ENCODE results near the gene NATD1.
"Not testable (repeated sequence)": the region's sequence is repeated elsewhere in the genome, so short reads cannot be mapped to it uniquely, and the experiment has no call there.

Gene NATD1

DNA sequence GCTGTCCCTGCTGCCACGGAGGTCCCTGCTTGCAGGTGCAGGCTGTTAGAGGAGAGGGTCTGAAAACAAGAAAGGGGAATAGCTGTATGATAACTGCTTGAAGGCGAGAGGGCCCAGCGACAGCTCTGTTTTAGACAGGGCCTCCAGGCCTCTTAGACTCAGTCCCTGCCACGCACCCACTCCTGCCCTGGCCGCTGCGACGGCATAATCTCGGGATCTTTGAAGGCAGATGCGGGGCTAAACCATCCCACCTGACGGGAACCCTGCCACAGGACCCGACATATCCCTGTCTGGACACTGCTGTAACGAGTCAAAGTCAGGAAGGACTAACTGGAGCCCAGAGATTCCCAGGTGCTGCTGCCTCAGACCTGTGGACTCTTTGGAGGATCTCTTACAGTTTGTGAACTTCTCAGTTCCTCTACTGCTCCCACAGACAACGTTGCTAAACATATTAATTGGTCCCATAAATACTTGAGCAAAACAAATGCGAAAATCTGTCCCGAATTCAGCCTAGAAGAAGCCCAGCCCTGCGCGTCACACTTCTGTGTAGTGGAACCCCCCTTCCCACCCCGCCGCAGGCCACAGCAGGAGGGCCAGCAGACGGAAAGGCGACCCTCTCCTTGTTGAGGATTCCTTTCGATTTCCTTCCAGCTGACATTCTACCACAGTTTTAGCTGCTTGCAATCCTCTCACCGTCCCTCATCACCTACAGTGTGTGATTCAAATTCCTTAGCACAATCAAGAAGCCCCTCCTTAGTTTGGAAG lies 38.3 kb downstream of the NATD1 start:
- DNase-seq (ENCODE audit: low spot score), result peak; percentile 57

DNA sequence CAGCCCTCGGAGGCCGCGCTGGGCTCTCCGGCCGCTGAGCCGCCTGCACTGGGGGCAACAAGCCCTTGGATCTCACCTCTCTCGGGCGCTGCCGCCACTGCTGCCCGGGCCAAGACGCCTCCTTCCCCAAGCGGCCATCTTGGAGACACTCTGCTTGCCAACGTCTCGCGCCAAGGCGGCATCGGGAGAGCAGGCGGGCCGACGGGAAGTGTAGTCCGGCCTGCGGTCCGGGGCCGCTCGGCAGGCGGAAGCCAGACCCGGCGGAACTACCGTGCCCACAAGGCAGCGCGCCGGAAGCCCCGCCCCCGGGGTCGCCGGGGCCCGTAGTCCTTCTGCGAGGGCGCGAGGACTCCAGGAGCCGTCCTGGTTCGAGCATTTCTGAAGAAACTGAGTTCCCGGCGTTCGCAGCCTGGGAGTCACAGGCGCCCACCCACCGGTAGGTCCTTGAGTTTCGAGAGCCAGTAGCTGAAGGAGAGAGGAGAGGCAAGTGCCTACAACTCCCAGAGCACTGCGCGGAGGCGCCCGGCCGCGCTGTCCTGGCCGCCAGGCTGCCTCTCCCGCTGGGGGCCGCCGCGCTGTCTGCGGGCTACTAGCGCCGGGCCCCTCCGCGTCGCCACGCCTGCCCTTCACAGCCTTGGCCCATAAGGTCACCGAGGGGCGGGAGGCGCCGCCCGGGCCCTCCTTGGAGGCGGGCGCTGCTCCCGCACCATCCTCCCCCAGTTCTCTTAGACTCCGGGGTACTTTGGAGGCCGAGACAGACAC lies 39.0 kb downstream of the NATD1 start, which contains the start of gene TMEM11:
TSS of gene TMEM11 (minus strand) at position 147 of the 762 bp plus-strand sequence. CDS start at position 138, 9 bp downstream.
- DNase-seq (ENCODE audit: low spot score), result peak; percentile 99

DNA sequence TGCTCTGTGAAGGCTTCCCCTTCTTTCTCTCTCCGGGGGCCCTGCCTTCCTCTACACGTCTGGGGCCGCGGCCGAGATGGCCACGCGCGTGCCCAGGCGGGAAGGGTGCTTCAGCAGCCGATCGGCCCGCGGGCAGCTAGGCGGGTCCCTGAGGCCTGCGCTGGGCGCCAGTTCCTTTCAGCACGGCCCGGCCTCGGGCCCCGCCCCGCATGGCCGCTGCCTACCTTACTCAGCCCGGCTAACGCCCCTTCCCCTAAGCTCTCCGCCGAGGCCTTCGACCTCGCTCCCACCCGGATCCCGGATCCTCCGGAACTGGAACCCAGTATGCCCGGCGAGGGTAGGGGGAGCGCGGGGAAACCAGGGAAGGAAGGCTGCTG lies 39.6 kb downstream of the NATD1 start:
- peak; percentile 60 for DNase-seq (ENCODE audit: low spot score)

DNA sequence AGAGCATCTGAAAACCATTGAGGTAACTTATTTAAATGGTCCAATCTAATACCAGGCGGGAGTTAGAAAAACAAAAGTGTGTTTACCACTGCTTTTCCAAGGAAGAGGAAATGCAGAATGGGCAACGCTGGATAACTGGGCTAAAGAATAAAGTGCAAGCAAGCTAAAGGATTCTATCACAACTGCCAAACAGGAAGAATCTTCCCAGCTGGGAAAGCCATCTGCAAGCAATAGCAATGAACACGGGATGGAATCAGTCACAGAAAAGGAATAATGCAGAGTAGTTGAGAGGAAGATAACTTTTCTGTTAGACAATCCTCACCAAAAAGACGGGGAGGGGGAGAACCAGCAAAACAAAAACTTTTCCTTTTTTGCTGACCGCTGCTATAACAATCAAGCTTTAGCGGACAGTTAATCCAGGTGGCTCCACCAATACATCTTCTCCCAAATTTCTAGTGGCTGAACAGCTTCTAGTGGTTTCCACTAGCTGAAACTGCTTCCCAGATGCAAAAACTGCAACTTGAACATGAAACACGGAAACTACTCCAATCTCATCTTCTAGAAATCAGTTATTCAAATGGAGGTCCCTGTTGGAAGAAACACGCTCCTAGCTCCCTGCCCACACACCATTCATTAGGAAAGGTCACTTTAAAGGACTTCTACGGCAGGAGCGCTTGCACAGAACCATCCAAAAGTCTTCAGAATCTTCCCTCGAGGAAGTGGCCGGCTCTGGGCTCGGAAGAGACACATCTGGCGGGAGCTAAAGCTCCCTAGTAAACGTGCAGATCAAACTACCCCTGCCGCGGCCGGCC lies 40.2 kb downstream of the NATD1 start:
- no peak for DNase-seq (ENCODE audit: low spot score)

DNA sequence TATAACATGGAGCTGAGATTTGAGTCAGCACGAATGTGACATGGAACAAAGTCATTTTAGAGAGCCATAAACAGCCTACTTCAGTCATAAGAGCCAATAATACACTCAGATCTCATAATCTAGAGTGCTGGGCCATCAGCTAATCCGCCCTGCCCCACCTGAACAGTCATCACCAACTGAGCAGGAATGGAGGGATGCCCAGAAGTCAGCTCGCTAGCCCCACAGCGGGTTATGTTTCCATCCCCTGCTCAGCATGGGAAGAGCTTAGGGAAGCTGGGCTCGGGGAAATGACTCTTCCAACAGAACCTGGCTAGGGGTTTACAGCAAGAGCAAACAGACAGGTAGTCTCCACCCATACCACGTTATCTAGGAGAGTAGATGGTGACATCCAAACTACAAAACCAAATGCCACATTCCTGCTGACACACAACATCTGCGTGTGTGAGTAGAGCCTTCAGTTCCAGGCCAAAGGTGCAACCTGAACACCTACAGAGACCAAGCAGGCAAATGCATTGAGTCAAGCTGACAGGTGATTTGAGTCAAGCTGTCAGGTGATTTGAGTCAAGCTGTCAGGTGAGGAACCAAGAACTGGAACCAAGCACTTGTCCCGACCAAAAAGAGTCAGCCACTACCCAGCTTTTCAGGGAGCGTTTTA lies 41.3 kb downstream of the NATD1 start:
- no peak for DNase-seq (ENCODE audit: low spot score)

DNA sequence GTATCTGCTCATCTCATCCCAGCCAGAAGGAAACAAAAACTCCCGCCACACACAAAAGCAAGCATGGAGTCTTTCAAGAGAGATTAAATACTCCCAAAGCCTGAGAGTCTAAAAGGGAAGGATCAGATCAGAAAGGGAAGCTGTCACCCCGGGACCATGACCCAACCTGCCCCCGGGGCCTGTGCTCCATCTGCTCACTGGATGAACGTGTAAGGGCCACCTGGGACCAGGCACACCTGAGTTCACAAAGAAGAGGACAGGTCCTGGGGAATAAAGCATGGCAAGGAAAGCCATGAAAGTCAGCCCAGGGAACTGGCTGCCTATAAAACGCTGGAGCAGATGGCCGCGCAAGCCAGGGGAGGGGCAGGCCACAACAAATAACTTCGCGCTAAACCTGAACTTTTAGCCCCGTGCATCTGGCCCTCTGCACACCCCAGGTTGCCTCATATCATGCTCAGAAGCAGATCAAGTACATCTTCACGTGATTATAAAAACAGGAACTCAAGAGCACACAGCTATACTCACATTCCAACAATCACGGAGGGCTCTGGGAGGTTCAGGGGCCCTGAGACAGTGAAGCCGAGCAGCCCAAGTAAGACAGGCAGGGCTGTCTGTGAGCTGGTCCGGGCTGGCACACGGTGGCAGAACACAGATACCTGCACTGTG lies 42.7 kb downstream of the NATD1 start:
- DNase-seq (ENCODE audit: low spot score), result no peak

DNA sequence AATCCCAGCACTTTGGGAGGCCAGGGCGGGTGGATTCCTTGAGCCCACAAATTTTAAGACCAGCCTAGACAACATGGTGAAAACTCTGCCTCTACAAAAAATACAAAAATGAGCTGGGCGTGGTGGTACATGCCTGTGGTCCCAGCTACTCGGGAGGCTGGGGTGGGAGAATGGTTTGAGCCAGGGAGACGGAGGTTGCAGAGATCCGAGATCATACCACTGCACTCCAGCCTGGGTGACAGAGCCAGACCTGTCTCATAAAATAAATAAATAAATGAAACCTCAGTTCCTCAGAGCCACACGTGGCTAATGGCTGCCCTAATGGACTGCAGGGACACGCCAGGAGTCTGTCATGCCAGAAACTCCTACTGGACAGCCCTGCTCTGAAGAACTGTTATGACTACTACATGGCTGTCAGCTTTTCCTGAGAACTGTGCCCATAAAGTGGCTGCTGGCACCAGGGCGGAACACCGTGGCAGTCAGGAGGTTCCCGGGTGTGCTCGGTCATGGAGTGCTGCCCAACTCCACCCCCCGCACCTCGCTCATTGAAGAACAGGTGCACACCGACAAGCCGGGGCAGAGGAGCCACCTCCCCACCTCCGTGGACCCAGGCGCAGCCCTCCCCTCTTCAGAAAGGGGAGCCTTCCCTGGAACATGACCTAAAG lies 43.6 kb downstream of the NATD1 start:
- DNase-seq (ENCODE audit: low spot score), result peak; percentile 51

DNA sequence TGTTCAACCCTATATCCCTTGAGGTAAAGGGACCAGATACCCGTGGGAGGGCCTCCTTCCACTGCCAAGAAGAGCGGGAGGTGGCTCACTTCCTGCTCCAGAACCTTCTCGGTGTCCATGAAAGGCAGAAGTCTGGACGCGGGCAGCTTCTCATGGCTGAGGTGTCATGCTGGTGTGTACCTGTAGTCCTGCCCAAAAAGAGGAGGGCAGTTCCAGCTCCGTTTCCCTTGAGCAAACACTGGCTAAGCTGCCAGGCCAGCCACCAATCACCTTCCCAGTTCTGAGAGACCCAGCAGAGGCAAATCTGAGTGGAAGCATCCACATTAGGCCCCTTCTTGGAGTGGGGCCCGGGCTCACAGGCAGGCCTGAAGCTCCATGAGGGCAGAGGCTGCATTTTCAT lies 44.9 kb downstream of the NATD1 start:
- no peak for DNase-seq (ENCODE audit: low spot score)

DNA sequence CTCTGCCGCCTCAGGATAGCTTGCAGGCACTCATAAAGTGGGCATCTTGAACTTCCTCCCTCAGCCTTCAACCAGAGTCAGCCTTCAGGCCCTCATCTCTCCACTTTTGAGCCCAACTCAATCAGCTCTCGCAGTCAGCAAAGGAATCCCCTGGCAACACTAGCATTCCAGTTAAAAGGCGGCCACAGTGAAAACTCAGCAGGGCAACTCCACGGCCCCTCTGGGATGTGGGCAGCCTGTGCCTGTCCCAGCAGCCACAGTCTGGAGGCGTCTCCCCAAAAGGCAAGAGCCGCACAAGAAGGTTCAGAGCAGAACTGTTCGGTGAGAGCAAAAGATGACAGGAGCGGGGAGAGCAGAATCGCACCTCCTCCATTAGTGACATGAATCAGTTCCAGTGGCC lies 48.3 kb downstream of the NATD1 start:
- DNase-seq (ENCODE audit: low spot score), result no peak

DNA sequence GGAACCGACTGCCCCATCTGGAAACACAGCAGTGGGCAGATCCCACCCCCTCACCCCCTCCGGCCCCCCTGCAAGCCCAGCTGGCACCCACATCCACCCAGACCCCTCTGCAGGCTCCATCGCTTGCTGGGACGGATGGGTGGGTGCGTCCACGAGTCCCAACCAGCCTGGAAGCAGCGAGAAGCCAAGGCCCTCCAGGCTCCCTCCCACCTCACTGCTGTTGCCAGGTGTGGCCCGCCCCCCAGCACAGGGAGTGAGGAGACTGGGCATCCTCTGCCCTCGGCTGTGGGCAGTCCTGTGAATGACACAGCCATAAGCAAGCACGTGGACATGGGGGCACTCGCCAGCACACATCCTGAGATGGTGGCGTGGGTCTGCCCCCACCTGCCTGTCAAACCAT lies 50.7 kb downstream of the NATD1 start:
- DNase-seq (ENCODE audit: low spot score), result no peak

DNA sequence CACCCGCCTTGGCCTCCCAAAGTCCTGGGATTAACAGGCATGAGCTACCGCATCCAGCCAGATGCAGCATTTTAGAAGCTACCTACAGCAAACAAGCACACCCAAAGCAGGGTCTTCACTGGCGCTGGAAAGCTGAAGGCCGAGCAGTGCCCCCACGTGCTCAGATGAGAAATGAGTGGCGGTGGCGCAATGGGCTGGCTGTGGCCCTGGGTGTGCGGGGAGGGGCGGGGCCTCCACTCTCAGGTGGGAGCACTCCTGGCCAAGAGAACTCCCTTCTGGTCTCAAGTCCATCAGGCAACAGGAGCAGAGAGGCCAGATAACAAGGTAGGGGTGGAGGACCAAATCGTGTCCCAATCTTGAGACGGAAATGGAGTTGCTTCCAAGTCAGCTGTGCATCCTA lies 51.3 kb downstream of the NATD1 start:
- no peak for DNase-seq (ENCODE audit: low spot score)

DNA sequence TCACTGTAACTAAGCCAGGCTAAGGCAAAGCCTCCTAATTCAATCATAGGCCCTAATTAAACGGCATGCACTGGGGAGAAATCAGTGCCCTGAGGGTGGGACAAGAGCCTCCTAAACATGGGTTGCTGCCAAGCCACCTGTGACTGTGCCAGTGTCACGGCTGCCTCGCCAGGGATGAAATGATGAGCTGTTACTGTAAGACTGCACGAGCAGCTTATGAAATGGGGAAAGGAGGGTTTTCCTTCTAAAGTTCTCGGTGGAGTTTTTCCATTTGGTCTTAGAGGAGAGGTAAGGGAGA lies 52.0 kb downstream of the NATD1 start:
- peak; percentile 49 for DNase-seq (ENCODE audit: low spot score)

DNA sequence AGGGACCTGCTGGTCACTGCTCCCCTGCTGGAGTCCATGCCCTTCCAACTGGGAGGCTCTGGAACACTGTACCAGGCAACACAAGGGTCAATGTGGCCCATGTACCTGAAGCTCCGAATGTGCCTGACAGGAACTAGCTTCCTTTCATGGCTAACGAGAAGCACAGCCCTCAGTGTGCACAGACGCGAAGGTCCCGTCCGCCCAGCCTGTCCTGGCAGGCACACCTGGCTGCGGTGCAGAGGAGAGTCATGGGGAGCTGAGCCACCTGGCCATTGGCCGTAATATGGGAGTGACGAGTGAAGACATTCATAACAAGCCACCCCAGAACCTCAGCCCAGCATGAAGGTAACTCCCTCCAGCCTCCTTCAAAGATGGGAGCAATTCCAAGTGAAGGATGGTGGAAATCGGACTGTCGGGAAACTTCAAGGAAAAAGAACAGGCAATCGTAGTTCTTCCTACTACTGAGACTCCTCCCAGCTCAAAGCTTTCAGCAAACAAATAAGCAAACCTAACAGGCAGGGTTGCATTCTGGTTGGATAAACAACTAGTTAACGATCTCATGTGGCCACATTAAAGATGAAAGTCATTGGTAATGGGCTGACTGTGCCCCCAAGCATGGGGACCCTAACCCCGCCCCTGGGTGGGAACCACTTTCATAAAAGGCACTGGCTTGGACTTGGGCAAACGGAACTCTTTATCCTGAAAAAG lies 52.5 kb downstream of the NATD1 start:
- no peak for DNase-seq (ENCODE audit: low spot score)

DNA sequence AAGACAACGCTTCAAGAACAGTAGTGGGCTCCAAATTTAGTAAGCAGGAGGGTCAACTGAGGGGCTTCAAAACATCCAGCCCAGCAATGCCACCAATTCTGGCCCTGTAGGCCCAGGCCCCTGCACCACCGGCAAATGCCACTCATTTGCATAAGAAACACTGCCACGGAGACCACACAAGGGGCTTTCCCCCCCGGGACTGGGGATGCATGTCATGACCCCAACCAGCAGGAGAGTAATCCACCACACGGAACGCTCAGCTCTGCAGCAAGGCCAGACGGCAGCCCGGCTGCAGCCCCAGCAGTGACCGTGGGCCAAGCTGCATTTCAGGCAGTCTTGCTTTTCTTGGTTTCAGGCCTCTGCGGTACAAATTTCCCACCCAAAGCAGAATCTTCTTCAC lies 53.4 kb downstream of the NATD1 start:
- DNase-seq (ENCODE audit: low spot score), result no peak

DNA sequence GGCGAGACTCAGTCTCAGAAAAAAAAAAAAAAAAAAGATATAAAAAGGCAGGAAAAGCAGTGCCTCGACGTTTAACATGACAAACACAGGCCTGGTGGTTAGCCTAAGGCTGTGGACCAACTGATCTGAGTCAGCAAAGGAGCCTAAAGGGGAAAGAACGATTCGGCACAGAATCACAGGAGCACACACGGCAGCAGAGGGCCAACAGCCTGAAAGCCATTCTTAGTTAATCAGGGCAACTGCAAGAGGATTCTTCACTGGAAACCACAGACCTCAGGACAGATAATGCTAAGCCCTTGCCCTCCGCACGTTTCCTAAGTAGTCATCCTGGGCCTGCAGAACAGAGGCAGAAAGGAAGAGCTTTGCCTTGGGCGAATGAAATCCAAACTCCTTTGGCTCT lies 53.9 kb downstream of the NATD1 start:
- DNase-seq (ENCODE audit: low spot score), result peak; percentile 92

DNA sequence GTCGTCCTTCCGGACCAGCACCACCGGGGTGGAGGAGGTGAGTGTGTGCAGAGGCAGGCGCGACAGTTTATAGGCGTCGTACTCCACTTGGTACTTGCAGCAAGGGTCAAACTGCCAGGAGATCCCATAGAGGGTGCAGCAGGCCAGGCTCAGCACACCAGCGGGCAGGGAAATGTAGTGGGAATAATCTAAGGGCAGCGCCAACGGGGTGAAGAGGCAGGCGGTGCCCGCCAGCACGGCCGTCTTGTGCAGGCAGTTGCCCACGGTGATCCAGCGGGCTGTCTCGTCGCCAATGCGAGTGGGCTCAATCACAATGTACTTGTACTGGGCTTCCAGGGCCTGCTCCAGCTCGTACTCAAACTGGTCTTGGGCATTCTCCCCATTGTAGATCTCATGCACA lies 54.8 kb downstream of the NATD1 start:
- DNase-seq (ENCODE audit: low spot score), result no peak

DNA sequence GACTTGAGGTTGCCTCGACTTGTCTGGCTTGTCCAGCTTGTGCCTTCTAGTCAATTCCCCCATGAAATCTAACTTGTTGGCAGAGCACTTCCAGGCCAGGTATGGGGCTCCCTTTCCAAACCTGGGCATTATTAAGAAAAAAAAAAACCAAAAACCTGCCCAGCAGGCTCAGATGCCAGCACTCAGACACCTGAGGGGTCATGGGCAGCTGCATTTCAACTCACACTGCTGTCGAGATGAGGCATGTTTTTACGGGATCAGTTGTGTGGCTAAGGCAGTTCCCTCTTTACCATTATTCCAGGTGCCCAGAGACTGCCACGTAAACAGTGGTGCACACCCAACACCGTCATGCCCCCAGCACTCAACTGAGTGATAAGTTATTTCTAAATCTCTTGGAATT lies 57.1 kb downstream of the NATD1 start:
- DNase-seq (ENCODE audit: low spot score), result no peak

DNA sequence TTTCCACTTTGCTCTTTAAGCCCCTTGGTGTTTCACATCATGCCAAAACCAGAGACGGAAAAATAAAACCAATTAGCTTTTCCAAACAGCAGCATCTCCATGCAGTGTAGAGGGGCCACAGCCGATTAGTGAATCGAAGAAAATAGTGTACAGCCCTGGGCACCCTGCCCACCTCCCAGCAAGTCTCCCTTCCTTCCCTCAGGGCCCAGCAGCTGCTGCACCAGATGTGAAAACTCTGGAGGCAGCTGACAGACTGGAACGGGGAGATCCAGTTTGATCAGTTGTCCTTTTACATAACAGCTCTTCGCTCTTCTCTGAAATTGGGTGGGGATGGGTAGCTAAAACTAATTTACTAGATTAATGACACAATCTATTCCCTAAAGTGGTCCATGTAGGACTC lies 58.5 kb downstream of the NATD1 start:
- peak; percentile 40 for DNase-seq (ENCODE audit: low spot score)

DNA sequence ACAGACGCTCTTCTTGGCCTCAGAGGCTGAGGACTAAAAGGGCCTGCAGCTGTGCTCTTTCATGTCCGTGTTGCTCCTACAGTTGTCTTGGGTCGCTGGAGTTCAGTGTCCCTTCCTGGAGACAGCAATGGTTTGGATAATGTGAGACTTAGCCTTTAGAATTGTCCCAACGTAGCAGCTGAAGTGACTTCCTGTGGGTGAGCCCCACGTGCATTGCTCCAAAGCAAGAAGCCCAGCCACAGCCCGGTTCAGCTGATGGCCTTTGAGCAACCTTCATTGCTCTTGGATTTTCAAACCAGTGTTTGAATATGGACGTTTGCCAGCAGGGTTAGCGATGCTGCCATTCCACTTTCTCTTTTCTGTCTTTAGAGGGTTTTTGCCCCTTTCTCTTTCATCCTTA lies 59.0 kb downstream of the NATD1 start:
- DNase-seq (ENCODE audit: low spot score), result no peak

DNA sequence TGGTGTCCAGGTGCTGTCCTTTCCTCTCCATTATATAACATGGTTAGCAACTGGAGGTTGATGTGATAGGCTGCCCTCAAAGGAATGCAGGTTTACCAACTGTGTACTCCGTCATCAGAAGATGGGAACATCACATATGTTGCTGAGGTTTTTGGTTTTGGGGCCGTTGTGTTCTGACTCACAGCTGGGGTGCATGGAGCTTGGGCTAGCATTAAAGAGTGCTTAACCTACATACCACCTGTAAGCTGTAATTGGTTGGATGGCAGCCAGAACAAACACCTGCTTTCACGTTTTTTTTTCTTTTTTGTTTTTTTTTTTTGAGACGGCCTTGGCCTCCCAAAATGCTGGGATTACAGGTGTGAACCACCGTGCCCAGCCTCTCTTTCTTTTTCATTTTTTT lies 60.2 kb downstream of the NATD1 start:
- DNase-seq (ENCODE audit: low spot score), result no peak

DNA sequence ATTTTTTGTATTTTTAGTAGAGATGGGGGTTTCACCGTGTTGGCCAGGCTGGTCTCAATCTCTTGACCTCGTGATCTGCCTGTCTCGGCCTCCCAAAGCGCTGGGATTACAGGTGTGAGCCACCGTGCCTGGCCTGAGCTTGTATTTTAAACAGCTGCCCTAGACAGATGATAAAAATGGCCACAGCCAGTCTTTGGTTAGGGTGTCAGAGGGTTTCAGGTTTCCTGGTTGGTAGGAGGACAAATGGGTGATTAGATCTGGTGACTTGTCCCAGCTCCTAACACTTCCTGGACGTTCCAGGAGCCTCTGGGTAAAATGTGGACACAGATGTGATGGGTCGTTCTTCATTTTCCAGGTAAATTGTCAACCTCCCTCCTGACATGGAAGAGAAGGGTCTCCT lies 60.8 kb downstream of the NATD1 start:
- DNase-seq (ENCODE audit: low spot score), result not testable (repeated sequence)

Measured in AG20443 (cell line).